HG02870 (cell line): ENCODE data around the gene ARMC9.
"Not testable (repeated sequence)": the region's sequence is repeated elsewhere in the genome, so short reads cannot be mapped to it uniquely, and the experiment has no call there.

Source experiments
- ATAC-seq: cut with Tn5 transposase; IDR thresholded peaks from one replicate; pipeline ENCODE4 v1.9.1; 2021; ENCODE audit warnings: mild to moderate bottlenecking, moderate library complexity; ENCODE audit not compliant: unreplicated experiment

ARMC9 gene

GRCh38 chr2:231198291-231199173 is at the start of gene ARMC9:
ARMC9 (plus strand) TSS chr2:231198631; CDS start chr2:231206239, 7,608 bp downstream.
- ATAC-seq = peak; percentile 94

- ATAC-seq = no peak
These were observed 45.5 kb upstream of the ARMC9 start for GRCh38 chr2:231152800-231153557.

- ATAC-seq = no peak
These were observed 39.1 kb upstream of the ARMC9 start for GRCh38 chr2:231159306-231159705.

GRCh38 chr2:231160701-231161100 is 37.7 kb upstream of the ARMC9 start:
- ATAC-seq = no peak

- peak; percentile 81 for ATAC-seq
These were observed 37.1 kb upstream of the ARMC9 start for GRCh38 chr2:231161252-231161839.

- ATAC-seq = no peak
These were observed 36.5 kb upstream of the ARMC9 start for GRCh38 chr2:231161877-231162329.

- no peak for ATAC-seq
These were observed 35.4 kb upstream of the ARMC9 start for GRCh38 chr2:231163011-231163410.

- no peak for ATAC-seq
These were observed 34.9 kb upstream of the ARMC9 start for GRCh38 chr2:231163414-231164095.

- no peak for ATAC-seq
These were observed 30.5 kb upstream of the ARMC9 start for GRCh38 chr2:231167745-231168459.

GRCh38 chr2:231168460-231169139 is 29.8 kb upstream of the ARMC9 start:
- no peak for ATAC-seq

GRCh38 chr2:231169488-231169887 is 28.9 kb upstream of the ARMC9 start:
- ATAC-seq = no peak

GRCh38 chr2:231170055-231170454 is 28.4 kb upstream of the ARMC9 start:
- no peak for ATAC-seq

GRCh38 chr2:231172025-231172424 is 26.4 kb upstream of the ARMC9 start:
- ATAC-seq = no peak

GRCh38 chr2:231174211-231174651 is 24.2 kb upstream of the ARMC9 start:
- no peak for ATAC-seq

GRCh38 chr2:231176066-231176465 is 22.4 kb upstream of the ARMC9 start:
- no peak for ATAC-seq

- no peak for ATAC-seq
These were observed 21.0 kb upstream of the ARMC9 start for GRCh38 chr2:231177156-231178025.

- ATAC-seq = not testable (repeated sequence)
These were observed 19.6 kb upstream of the ARMC9 start for GRCh38 chr2:231178805-231179204.

GRCh38 chr2:231181860-231182512 is 16.4 kb upstream of the ARMC9 start:
- ATAC-seq = peak; percentile 64
